Adrenal gland (tissue), 12 donors: ENCODE measurements around the gene DNAH12. TPM values are rescaled to one million over a fixed set of nuclear protein-coding genes. Genes with fewer than 3 reads are reported as not detected.
A peak's percentile ranks its signal among the peaks of the same experiment; 100 is the strongest.

ENCODE experiments used
- DNase-seq, 7 donors: peaks; one replicate each; pipeline ENCODE4 v3.0.0-alpha.2; 2019 to 2020
- H3K27ac ChIP-seq, 5 donors: fragments of 200-600 bp; sonication (generic) in 4 of 5; 1 replicate in 3 of 5; 2 replicates in 2 of 5; pipeline versions ENCODE4 v1.5.1 to v1.8.0; 2016 to 2020; ENCODE audit warnings: mild to moderate bottlenecking in 1 of 5
- H3K27me3 ChIP-seq: fragments of 200-600 bp; 2 replicates; pipeline ENCODE4 v1.8.0; 2021
- H3K36me3 ChIP-seq, 2 donors: fragments of 200-600 bp; replicated peaks in 1 of 2; 1 replicate in 1 of 2; 2 replicates in 1 of 2; pipeline versions ENCODE4 v1.5.1 to v1.8.0; 2018 to 2022
- H3K4me1 ChIP-seq, 2 donors: fragments of 200-600 bp; replicated peaks in 1 of 2; 1 replicate in 1 of 2; 2 replicates in 1 of 2; pipeline versions ENCODE4 v1.5.1 to v1.8.0; 2018 to 2021
- H3K4me3 ChIP-seq, 4 donors: fragments of 200-600 bp; sonication (generic) in 3 of 4; one replicate each; pipeline ENCODE4 v1.5.1; 2016 to 2018
- H3K9me3 ChIP-seq, 3 donors: fragments of 200-600 bp; sonication (generic) in 1 of 3; replicated peaks in 1 of 3; 1 replicate in 2 of 3; 2 replicates in 1 of 3; pipeline versions ENCODE4 v1.5.1 to v1.8.0; 2016 to 2021
- CTCF ChIP-seq, 6 experiments: fragments of 450-650 bp in 4 of 6; fragments of 200-600 bp in 2 of 6; sonication (generic) in 1 of 6; IDR thresholded peaks; 1 replicate in 5 of 6; 2 replicates in 1 of 6; pipeline versions ENCODE4 v1.5.1 to v1.8.0; 2016 to 2021; ENCODE audit warnings: antibody characterized with exemption in 6 of 6, mild to moderate bottlenecking in 2 of 6, moderate library complexity in 1 of 6
- POLR2A ChIP-seq, 2 donors: fragments of 450-650 bp; IDR thresholded peaks; one replicate each; pipeline ENCODE4 v1.6.1; 2017; ENCODE audit warnings: antibody characterized with exemption in 2 of 2, mild to moderate bottlenecking in 2 of 2, moderate library complexity in 1 of 2
- WGBS, 4 donors: extraction: QIAGEN DNeasy Blood & Tissue Kit in 2 of 4; methylation state at CpG; one replicate each; pipeline versions ENCODE4 v1.1.5 to v1.1.7; 2013 to 2017; 5-methylcytosine and 5-hydroxymethylcytosine counted together
- intact Hi-C, 2 donors: fragments of 100-400 bp; cut with DNase I; formaldehyde crosslinking; loops; one replicate each; pipeline versions ENCODE4 v1.14.1 to v1.15.0; 2022 to 2023
- polyA plus RNA-seq, 3 donors: library from polyadenylated mRNA; stranded (reverse); fragments of 200-250 nt in 2 of 3; fragments of 350-450 nt in 1 of 3; fragmentation: Illumina TruSeq in 1 of 3; extraction: RNeasy Lipid Tissue Mini Kit (QIAGEN cat#74804) in 1 of 3; gene quantifications; one replicate each; pipeline ENCODE4 v1.2.3, GENCODE V29; 2013 to 2014
- total RNA-seq, 9 donors: library from RNA; depleted of rRNA in 4 of 9; stranded (reverse); fragments of >200 nt in 4 of 9; fragments of 120-200 nt in 1 of 9; fragmentation: NEBNext Ultra II Directional in 1 of 9; extraction: Animal tissue kit (Norgen Biotek cat#: 25700) in 1 of 9; gene quantifications; one replicate each; pipeline versions ENCODE4 v1.1.0 to v1.2.4, GENCODE V29; 2013 to 2023
- donor health status: healthy with polysubstance abuse.
- donor health status: Bipolar disorder and iron deficiency.
- donor health status: DM: yes; HTN: yes; CAD: no.
- donor health status: DM: no; HTN: no; CAD: no.
- donor health status: DM: no; HTN: no; CAD: no.
- donor health status: DM: yes; HTN: yes; CAD: no.

The DNAH12 gene
- total and polyA plus RNA-seq, 12 donors, result 0.16 to 1.8 (median 0.58) TPM

- no peak overlapping the region for H3K4me3 ChIP-seq
- WGBS, 4 donors, result 93 to 100% (median 100%) methylated on average over 1 of the region's 1 CpG
- intact Hi-C loops, result no loop called here
- H3K9me3 ChIP-seq, result no peaks in the 10 kb centered on the region
- H3K27ac ChIP-seq, result no peak overlapping the region
- H3K36me3 ChIP-seq, result no peaks in the 10 kb centered on the region
- H3K4me1 ChIP-seq, result no peaks in the 10 kb centered on the region
- TF ChIP-seq CTCF (IDR thresholded peaks at IDR 0.05) (no peak), POLR2A (IDR thresholded peaks at IDR 0.05) (no peak)
- no peak for DNase-seq
- no peaks in the 10 kb centered on the region for H3K27me3 ChIP-seq
These were observed 107.9 kb downstream of the DNAH12 start for GRCh38 chr3:57436195-57436761.

- TF ChIP-seq POLR2A (IDR thresholded peaks at IDR 0.05), result no peak
- TF ChIP-seq CTCF (IDR thresholded peaks at IDR 0.05), result peak in 4 of 6 experiments; percentile 15 to 30 (median 24)
- intact Hi-C loops, result no loop called here
- DNase-seq, result no peak
- Histone ChIP-seq H3K4me3 (no peak overlapping the region), H3K36me3 (no peaks in the 10 kb centered on the region), H3K27me3 (no peaks in the 10 kb centered on the region), H3K27ac (no peak overlapping the region), H3K9me3 (no peaks in the 10 kb centered on the region), H3K4me1 (no peaks in the 10 kb centered on the region)
- 32 to 58% (median 35%) methylated on average over 4 of the region's 4 CpGs for WGBS, 4 donors
These were observed 110.1 kb downstream of the DNAH12 start for GRCh38 chr3:57434041-57434440.

GRCh38 chr3:57423335-57423734, 120.8 kb downstream of the DNAH12 start:
- no peaks in the 10 kb centered on the region for H3K27me3 ChIP-seq
- WGBS, 4 donors, result 65 to 76% (median 75%) methylated on average over 3 of the region's 3 CpGs
- no peak for DNase-seq

GRCh38 chr3:57421336-57421735, 122.8 kb downstream of the DNAH12 start:
- Histone ChIP-seq H3K4me3 (no peak overlapping the region), H3K27me3 (no peaks in the 10 kb centered on the region), H3K9me3 (no peaks in the 10 kb centered on the region), H3K36me3 (no peaks in the 10 kb centered on the region), H3K27ac (no peak overlapping the region), H3K4me1 (no peaks in the 10 kb centered on the region)
- DNase-seq, result no peak
- intact Hi-C loops, result no loop called here
- WGBS, 4 donors, result 84 to 92% (median 87%) methylated on average over 5 of the region's 5 CpGs
- no peak for TF ChIP-seq CTCF (IDR thresholded peaks at IDR 0.05)
- no peak for TF ChIP-seq POLR2A (IDR thresholded peaks at IDR 0.05)

More at GRCh38 chr3:57423335-57423734, 120.8 kb downstream of the DNAH12 start:
- Histone ChIP-seq H3K4me1 (no peaks in the 10 kb centered on the region), H3K27ac (no peak overlapping the region), H3K36me3 (no peaks in the 10 kb centered on the region), H3K9me3 (no peaks in the 10 kb centered on the region), H3K4me3 (no peak overlapping the region)
- TF ChIP-seq POLR2A (IDR thresholded peaks at IDR 0.05) (no peak), CTCF (IDR thresholded peaks at IDR 0.05) (no peak)
- intact Hi-C loops, result no loop called here
